ENCODE measurements around the gene RAD51B.

DNA sequence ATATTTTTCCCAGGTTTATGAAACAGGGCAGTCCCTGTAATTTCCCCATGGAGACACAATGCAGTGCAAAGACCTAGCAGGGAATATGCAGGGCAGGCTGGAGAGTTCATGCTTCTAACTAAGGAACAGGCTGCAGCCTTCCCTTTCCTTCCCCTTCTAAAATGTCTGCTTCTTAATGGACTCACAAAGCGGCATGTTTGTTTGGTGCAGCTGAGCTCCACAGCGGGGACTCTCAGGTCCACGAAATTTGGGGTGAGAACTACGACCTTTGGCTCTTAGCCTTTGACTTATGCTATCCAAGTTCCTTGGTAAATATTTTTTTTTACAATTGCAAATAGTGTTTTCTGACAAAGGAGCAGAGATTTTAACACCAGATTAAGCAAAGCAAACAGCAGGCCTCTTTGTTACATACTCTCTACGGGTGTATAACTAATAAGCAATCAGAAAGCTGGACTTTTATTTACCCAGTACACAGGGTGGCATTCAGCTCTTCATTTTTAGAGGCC, 649.7 kb downstream of the RAD51B start:
- TF ChIP-seq EZH2 (IDR thresholded peaks at IDR 0.05; ENCODE audit: borderline replicate concordance, low read depth, low read length, poor library complexity, severe bottlenecking), result no peak
- TF ChIP-seq CTCF (conservative IDR thresholded peaks at IDR 0.05; ENCODE audit: low read depth, low read length), result no peak

All from A673 (cell line).